HepG2 (cell line): ENCODE data around the gene SMG5. TPM values are rescaled to one million over a fixed set of nuclear protein-coding genes. Genes with fewer than 3 reads are reported as not detected.

ENCODE experiments used
- ATF3 ChIP-seq: sonication (generic); formaldehyde crosslinking; IDR thresholded peaks from 2 replicates; pipeline ENCODE4 v1.4.0; 2020; ENCODE audit warnings: missing genetic modification reagents
- ELF4 ChIP-seq: sonication (generic); formaldehyde crosslinking; IDR thresholded peaks from 2 replicates; pipeline ENCODE4 v1.5.0; 2020; ENCODE audit warnings: missing genetic modification reagents, mild to moderate bottlenecking, moderate library complexity, borderline replicate concordance
- HCFC1 ChIP-seq: fragments of 150-350 bp; IDR thresholded peaks from 2 replicates; pipeline ENCODE4 v1.6.1; 2014; ENCODE audit warnings: low read depth, low read length
- KLF13 ChIP-seq: sonication (generic); formaldehyde crosslinking; IDR thresholded peaks from 2 replicates; pipeline ENCODE4 v1.4.0; 2020; ENCODE audit warnings: mild to moderate bottlenecking, missing genetic modification reagents
- MATR3 ChIP-seq: sonication (generic); formaldehyde crosslinking; IDR thresholded peaks from 2 replicates; pipeline ENCODE4 v1.4.0; 2020; ENCODE audit warnings: missing genetic modification reagents
- PRPF4 ChIP-seq: fragments of 200-400 bp; formaldehyde crosslinking; IDR thresholded peaks from 2 replicates; pipeline ENCODE4 v1.6.1; 2016; ENCODE audit warnings: low read length, low read depth; ENCODE audit not compliant: poor library complexity, severe bottlenecking
- RAD21 ChIP-seq: fragments of 450-650 bp; formaldehyde crosslinking; IDR thresholded peaks from 2 replicates; pipeline ENCODE4 v1.5.0; 2020; ENCODE audit warnings: mild to moderate bottlenecking
- SOX13 ChIP-seq, 3 experiments: fragments of 450-650 bp in 1 of 3; sonication (generic) in 1 of 3; formaldehyde crosslinking in 1 of 3; IDR thresholded peaks in 2 of 3; conservative IDR thresholded peaks in 1 of 3; 2 replicates each; pipeline versions ENCODE4 v1.5.0 to v1.6.1; 2016 to 2020; ENCODE audit warnings: antibody characterized with exemption in 1 of 3, mild to moderate bottlenecking in 1 of 3, missing compliant biosample characterization in 1 of 3, missing genetic modification reagents in 1 of 3, moderate library complexity in 1 of 3
- TIGD3 ChIP-seq: sonication (generic); formaldehyde crosslinking; IDR thresholded peaks from 2 replicates; pipeline ENCODE4 v1.5.1; 2020; ENCODE audit warnings: mild to moderate bottlenecking, missing genetic modification reagents, borderline replicate concordance
- TOE1 ChIP-seq: sonication (generic); formaldehyde crosslinking; IDR thresholded peaks from 2 replicates; pipeline ENCODE4 v1.4.0; 2020; ENCODE audit warnings: mild to moderate bottlenecking, missing genetic modification reagents
- ZFP1 ChIP-seq: IDR thresholded peaks from 2 replicates; pipeline ENCODE4 v1.6.1; 2016
- ZFP82 ChIP-seq: sonication (generic); formaldehyde crosslinking; IDR thresholded peaks from 2 replicates; pipeline ENCODE4 v1.5.1; 2020; ENCODE audit warnings: mild to moderate bottlenecking, missing genetic modification reagents, borderline replicate concordance
- ZNF281 ChIP-seq: sonication (generic); formaldehyde crosslinking; IDR thresholded peaks from 2 replicates; pipeline ENCODE4 v1.4.0; 2020; ENCODE audit warnings: missing genetic modification reagents, borderline replicate concordance
- ZNF337 ChIP-seq: sonication (generic); formaldehyde crosslinking; IDR thresholded peaks from 2 replicates; pipeline ENCODE4 v1.5.1; 2020; ENCODE audit warnings: missing genetic modification reagents, low read depth, mild to moderate bottlenecking, borderline replicate concordance
- ZNF577 ChIP-seq: sonication (generic); formaldehyde crosslinking; IDR thresholded peaks from 2 replicates; pipeline ENCODE4 v1.4.0; 2020; ENCODE audit warnings: mild to moderate bottlenecking, low read depth, missing genetic modification reagents, borderline replicate concordance
- ZNF646 ChIP-seq: sonication (generic); formaldehyde crosslinking; IDR thresholded peaks from 2 replicates; pipeline ENCODE4 v1.9.0; 2021; ENCODE audit warnings: mild to moderate bottlenecking, missing genetic modification reagents
- ZNF75D ChIP-seq: sonication (generic); formaldehyde crosslinking; IDR thresholded peaks from 2 replicates; pipeline ENCODE4 v1.8.1; 2023; ENCODE audit warnings: missing genetic modification reagents, mild to moderate bottlenecking, borderline replicate concordance
- polyA plus RNA-seq, 8 experiments: library from polyadenylated mRNA; depleted of rRNA in 3 of 8; stranded (reverse) in 7 of 8; unstranded in 1 of 8; fragments of >200 nt; fragmentation: Illumina TruSeq in 4 of 8; extraction: Trizol in 4 of 8; gene quantifications; 2 replicates each; pipeline versions ENCODE4 v1.2.1 to v1.2.3, GENCODE V29; 2011 to 2016; ENCODE audit warnings: low read depth in 4 of 8, missing spikeins in 1 of 8, mixed read lengths in 1 of 8; ENCODE audit not compliant: insufficient read depth in 1 of 8
- total RNA-seq, 5 experiments: library from RNA; depleted of rRNA; stranded (reverse); fragments of >200 nt; fragmentation: Illumina TruSeq; extraction: Trizol; gene quantifications; 2 replicates each; pipeline ENCODE4 v1.2.3, GENCODE V29; 2016; ENCODE audit warnings: low read depth in 1 of 5

Gene SMG5
- total and polyA plus RNA-seq, 2 of the 13 experiments (the other 11 are each of a cell fraction or from before 2014, with no cell fraction given): 50.5 to 84.0 TPM

- peak; percentile 83 for TF ChIP-seq ZNF281 (CRISPR knock-in tag)
- no peak for TF ChIP-seq ZFP1 (CRISPR knock-in tag)
- no peak for TF ChIP-seq ZNF577 (CRISPR knock-in tag)
- no peak for TF ChIP-seq TIGD3 (CRISPR knock-in tag)
- TF ChIP-seq ZNF646 (CRISPR knock-in tag): no peak
- no peak for TF ChIP-seq KLF13
- TF ChIP-seq ZFP82 (CRISPR knock-in tag): peak; percentile 71; the same call in 1 of the 2 replicates
- no peak for TF ChIP-seq ZNF75D (CRISPR knock-in tag)
- TF ChIP-seq PRPF4: no peak
- no peak for TF ChIP-seq TOE1 (CRISPR knock-in tag)
- no peak; the same call in 1 of the 2 replicates for TF ChIP-seq RAD21 (CRISPR knock-in tag)
- no peak for TF ChIP-seq ELF4 (CRISPR knock-in tag)
- TF ChIP-seq ATF3 (CRISPR knock-in tag): peak; percentile 30; the same call in 1 of the 2 replicates
- no peak for TF ChIP-seq SOX13 (IDR thresholded peaks at IDR 0.05)
- TF ChIP-seq SOX13 (CRISPR knock-in tag; conservative IDR thresholded peaks at IDR 0.05 in 1 of 2, IDR thresholded peaks at IDR 0.05 in 1 of 2): no peak
- no peak for TF ChIP-seq MATR3
- TF ChIP-seq ZNF337: no peak
- no peak; the same call in 1 of the 2 replicates for TF ChIP-seq HCFC1
Measured at GRCh38 chr1:156212833-156213643, 69.6 kb downstream of the SMG5 start, which contains the start of gene PMF1 (continued).
